ENCODE data around the gene SOBP.

DNA sequence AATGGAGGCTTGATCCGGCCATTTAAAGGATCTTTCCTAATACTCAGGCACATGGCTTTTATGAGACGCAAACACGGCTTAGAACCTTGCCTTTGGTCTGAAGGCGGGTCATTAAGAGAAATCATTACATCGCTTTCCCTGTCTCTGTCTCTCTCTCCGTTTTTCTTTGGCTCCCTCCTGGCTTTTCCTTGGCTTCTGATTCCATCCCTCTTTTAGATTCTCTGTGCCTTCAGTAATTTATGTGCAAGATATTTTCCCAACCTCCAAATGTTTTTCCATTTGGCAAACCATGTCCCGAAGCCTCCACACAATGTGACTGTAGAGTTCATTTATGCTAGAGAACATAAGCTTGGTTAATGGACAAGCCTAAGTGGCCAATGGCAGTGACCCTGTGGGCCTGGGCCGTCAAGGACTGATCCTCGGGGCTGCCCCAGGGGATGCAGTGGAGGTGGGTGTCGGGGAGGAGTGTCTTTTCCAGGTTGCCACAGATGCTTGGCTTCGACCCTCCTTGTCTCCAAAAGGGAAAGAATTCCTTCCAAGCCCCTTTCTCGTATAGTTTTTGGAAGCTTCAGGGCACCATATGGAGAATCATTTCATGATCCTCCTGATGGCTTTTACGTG is 177.2 kb downstream of the SOBP start:
- TF ChIP-seq, protein P1, sequence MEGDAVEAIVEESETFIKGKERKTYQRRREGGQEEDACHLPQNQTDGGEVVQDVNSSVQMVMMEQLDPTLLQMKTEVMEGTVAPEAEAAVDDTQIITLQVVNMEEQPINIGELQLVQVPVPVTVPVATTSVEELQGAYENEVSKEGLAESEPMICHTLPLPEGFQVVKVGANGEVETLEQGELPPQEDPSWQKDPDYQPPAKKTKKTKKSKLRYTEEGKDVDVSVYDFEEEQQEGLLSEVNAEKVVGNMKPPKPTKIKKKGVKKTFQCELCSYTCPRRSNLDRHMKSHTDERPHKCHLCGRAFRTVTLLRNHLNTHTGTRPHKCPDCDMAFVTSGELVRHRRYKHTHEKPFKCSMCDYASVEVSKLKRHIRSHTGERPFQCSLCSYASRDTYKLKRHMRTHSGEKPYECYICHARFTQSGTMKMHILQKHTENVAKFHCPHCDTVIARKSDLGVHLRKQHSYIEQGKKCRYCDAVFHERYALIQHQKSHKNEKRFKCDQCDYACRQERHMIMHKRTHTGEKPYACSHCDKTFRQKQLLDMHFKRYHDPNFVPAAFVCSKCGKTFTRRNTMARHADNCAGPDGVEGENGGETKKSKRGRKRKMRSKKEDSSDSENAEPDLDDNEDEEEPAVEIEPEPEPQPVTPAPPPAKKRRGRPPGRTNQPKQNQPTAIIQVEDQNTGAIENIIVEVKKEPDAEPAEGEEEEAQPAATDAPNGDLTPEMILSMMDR (IDR thresholded peaks at IDR 0.05): no peak
- TF ChIP-seq POLR2A (IDR thresholded peaks at IDR 0.05) (no peak), POLR2AphosphoS5 (IDR thresholded peaks at IDR 0.05; ENCODE audit: insufficient read depth in 1 of 2, low read depth in 1 of 2) (no peak)

Data from vagina (tissue), 2 donors.